GM18499 (cell line): ENCODE data around the gene INCENP.

Experiments
- ATAC-seq: cut with Tn5 transposase; IDR thresholded peaks from one replicate; pipeline ENCODE4 v1.9.1; 2021; ENCODE audit warnings: moderate number of reproducible peaks; ENCODE audit not compliant: insufficient read depth, unreplicated experiment

The INCENP gene

DNA sequence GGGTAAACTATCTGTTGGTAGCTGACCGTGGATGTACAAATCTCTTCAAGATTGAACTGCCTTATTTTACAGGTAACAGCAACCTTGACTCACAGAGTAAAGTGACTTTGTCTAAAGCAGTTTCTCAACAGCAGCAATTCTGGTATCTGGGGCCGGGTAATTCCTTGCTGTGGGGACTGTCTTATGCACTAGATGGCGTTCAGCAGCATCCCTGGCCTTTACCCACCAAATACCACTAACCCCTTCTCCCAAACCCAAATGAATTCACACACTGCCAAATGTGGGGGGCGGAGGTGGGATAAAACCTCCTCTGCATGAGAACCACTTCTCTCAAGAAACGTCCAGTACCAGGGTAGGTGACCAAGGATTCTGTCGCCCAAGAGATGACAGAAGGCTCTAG lies 1.7 kb upstream of the INCENP start:
- ATAC-seq, result no peak

DNA sequence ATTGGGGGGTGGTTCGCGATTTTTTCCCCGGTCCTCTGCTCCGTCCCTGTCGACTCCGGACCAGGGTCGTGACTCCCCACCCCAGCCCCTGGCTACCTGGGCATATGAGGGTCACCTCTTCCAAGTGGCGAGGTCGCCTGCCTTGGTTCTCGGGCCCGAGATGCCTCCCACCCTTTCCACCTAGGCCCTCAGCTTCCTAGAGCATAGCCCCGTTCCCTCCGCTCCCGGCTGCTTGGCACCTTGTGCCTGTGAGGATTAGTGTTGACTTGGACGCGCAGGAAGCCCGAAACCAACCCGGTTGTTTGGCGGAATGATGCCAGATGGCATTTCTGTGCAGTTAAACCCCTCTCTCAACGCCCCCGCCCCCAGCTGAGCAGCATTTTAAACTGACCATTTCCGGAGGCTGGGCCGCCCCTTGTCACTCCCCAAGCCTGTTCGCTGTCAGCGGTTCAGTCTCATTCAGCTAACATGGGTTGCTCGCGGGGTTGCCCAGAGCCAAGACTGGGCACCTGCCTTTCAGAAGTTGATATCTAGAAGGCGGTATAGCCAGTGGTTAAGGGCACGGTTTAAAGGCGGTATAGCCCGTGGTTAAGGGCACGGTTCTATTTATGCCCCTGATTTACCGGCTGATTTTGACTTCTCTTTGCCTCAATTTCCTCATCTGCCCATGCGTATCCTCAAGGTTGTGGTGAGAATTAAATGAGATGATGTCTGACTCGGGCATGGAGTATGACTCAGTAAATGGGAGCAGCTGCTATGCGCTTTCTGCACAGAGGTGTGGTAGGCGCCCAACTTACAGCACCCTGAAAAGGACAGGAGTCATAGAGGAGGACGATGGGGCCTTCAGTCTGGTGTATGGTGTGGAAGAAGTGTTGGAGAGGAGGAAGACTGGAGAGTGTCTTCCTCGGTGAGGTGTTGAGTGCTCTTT lies 639 bp downstream of the INCENP start:
- no peak for ATAC-seq

DNA sequence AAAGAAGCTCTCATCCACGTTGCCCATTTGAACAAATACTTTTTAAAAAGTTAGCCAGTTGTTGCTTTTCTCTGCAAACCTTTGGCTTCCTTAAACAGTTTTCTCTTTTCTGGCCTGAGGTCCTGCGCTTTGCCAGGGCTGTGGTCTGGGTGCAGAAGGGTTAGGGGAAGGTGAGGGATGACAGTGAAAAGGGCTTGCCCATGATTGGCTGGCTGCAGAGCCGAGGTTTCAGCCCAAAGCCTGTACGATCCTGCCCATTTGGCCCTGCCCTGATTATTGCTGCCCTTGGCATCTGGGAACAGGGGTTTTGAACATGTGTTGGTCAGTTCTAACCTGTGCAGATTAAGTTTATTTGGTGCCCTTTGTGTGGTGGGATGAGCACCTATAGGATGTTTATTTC lies 1.5 kb downstream of the INCENP start:
- no peak for ATAC-seq

DNA sequence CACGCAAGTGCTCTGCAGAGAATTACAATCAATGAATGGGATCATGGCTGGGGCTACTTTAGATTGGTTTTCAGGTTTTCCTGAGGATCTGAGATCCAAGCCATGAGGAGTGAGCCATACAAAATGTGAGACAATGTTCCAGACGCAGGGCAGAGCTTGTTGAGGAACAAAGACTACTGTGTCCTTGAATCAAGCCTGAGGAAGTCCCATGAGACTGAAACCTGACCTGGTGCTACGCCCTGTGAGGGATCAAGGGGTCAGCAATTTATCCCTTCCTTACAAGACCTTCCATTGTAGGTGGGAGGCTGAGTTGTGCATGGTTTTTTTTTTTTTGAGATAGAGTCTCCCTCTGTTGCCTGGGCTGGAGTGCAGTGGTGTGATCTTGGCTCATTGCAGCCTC lies 2.1 kb downstream of the INCENP start:
- no peak for ATAC-seq

DNA sequence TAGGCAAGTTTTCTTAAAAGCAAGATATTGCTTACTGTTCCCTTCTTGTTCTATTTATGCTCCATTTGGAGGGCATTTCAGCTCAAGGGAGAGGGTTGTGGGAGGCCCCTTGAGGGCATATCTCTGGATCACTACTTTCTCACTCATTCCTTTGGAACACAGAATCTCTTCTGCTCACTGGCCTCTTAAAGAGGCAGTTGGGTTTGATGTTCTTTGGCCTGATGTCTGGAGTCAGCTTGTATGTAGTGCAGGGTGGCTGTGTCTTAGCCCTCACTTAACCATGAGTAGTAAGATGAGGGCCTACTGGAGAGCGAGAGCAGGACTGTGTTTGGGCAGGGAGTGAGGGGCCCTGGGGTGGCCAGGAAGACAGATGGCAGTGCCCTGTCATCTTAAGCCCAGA lies 3.6 kb downstream of the INCENP start:
- no peak for ATAC-seq

DNA sequence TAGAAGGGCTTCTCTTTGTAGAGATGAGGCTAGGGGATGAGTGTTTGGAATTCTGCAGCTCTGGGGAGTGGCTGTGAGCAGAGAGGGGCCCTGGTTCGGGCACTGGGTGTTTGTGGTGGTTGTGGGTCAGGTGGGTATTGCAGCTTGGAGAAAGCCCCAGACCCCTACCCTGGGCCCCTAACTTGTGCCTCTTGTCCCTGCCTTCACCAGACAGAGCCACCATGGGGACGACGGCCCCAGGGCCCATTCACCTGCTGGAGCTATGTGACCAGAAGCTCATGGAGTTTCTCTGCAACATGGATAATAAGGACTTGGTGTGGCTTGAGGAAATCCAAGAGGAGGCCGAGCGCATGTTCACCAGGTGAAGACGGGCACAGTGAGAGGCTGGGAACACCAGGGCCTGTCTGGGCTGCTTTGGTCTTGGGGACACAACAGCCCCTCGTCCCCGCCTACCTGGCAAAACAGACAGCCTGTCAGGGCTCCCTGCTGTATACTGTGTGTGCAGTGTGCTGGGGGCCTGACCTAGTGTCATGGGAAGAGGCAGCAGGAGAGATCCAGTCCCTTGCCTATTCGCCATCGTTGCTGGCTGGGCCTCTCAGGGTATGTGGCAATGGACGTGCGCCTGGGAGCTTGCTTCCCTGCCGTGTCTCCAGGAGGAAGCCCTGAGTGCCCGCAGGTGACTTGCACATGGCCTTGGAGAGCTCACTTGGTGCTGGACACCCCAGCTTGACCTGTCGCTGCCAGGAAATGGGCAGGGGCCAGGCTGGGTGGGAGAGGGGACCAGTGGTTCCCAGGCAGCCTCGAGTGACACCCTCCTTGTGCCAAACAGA lies 4.3 kb downstream of the INCENP start:
- ATAC-seq, result no peak

DNA sequence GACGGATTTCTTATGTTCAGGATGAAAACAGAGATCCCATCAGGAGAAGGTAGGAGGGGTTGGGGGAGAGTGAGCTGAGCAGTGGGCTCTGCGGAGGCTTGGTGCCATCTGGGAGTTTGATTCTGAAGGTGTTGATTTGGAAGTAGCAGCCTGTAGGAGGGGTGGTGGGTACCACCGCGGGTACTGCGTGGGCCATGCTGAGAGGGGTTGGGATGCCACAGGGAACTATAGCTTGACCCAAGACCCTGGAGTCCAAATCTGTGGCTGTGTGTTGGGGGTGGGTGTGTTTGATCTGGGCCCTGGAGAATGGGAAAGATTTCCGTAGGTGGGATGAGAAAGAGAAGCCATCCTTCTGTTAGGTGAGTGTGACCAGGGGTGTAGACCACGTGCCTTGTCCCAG lies 5.0 kb downstream of the INCENP start:
- ATAC-seq, result no peak

DNA sequence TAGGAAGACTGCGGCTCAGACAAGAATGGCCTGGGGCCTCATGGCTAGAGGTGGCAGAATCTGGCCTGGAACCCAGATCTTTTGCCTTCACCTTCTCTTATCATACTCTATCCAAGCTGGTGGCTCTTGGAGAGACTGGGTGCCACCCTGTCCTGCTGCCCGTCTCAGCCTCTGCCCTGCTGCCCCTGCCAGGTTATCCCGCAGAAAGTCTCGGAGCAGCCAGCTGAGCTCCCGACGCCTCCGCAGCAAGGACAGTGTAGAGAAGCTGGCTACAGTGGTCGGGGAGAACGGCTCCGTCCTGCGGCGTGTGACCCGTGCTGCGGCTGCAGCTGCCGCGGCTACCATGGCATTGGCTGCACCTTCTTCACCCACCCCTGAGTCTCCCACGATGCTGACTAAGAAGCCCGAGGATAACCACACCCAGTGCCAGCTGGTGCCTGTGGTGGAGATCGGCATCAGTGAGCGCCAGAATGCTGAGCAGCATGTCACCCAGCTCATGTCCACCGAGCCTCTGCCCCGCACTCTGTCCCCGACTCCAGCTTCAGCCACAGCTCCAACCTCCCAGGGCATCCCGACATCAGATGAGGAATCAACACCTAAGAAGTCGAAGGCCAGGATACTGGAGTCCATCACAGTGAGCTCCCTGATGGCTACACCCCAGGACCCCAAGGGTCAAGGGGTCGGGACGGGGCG lies 5.9 kb downstream of the INCENP start:
- no peak for ATAC-seq

DNA sequence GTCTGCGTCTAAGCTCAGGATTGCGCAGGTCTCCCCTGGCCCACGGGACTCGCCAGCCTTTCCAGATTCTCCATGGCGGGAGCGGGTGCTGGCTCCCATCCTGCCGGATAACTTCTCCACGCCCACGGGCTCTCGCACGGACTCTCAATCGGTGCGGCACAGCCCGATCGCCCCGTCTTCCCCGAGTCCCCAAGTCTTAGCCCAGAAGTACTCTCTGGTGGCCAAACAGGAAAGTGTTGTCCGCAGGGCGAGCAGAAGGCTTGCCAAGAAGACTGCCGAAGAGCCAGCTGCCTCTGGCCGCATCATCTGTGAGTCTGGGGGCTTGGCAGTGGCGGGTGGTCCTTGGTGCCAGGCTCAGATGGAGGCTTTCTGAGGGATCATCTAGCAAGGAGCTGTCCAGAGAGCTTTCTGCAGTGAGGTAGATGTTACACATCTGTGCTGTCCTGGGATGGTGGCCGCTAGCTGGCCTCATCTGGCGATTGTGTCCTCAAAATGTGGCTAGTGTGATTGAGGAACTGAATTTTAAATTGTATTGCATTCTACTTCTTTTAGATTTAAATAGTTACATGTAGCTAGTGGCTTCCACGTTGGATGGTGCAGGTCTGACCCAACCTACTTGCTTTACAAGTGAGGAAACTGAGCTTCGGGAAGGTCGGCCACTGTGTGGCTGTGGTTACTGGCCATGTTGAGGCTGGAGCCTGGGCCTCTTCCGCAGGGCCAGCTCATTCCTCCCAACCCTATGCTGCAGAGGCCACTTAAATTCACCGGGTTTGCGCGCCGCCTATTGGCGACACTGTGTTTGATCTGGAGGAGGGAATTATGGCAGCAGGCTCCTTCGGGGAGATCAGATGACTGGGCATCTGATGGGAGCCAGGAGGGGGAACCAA lies 6.7 kb downstream of the INCENP start:
- no peak for ATAC-seq

DNA sequence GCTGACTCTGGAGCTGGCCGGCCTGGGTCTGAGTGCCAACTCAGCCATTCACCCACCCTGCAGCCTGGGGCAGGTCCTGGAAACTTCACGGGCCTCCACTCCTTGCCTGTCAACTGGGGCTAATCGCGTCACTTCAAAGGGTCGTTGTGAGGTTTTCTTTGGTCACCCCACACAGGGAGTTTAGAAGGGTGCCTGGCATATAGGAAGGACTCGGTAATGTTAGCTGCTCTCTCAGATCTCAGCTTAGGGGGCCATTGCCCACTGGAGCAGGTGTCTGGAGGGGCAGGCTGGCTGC lies 7.3 kb downstream of the INCENP start:
- no peak for ATAC-seq

DNA sequence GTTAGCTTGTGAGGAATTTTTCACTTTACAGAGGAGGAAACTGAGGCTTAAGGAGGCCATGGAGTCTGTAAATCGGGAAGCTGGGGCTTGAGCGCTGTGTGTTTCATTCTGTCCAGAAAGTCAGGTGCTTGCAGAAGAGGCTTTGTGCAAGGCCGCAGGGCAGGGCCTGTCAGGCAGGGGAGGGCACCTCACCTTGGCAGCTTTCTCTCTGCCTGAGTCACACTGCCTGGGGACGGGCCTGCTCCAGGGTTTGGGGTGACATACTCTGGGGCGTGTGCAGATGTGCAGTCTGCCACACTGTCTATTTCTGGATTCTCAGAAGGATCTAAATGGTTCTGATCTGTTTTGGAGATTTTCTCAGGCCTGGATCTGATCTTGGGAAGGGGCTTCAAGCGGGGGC lies 8.4 kb downstream of the INCENP start:
- no peak for ATAC-seq

DNA sequence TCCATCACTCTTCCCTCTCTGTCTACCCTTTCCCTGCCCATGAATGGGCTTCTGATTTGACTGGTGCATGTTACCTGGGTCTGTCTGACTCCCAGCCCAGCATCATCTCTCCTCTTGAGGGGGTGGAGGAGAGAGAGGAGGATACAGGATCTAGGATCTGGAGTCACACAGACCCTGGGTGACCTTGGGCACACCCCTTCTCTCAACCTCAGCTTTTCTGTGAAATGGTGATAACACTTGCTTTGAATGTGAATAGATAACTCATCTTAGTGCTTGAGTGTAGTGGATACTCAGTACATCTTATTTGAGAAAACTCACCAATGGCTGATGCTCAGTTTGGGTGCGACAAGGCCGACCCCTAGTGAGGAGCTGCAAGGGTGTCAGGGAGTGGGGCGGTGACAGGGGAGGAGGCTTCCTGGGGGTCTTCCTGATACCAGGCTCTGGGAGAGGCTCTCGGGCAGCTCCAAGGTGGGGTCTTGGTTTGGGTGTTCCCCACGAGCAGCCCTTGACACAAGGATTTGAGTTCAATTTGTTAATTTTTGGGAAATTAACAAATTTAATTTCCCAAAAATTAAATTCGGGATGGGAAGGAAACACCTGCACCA lies 9.0 kb downstream of the INCENP start:
- no peak for ATAC-seq

DNA sequence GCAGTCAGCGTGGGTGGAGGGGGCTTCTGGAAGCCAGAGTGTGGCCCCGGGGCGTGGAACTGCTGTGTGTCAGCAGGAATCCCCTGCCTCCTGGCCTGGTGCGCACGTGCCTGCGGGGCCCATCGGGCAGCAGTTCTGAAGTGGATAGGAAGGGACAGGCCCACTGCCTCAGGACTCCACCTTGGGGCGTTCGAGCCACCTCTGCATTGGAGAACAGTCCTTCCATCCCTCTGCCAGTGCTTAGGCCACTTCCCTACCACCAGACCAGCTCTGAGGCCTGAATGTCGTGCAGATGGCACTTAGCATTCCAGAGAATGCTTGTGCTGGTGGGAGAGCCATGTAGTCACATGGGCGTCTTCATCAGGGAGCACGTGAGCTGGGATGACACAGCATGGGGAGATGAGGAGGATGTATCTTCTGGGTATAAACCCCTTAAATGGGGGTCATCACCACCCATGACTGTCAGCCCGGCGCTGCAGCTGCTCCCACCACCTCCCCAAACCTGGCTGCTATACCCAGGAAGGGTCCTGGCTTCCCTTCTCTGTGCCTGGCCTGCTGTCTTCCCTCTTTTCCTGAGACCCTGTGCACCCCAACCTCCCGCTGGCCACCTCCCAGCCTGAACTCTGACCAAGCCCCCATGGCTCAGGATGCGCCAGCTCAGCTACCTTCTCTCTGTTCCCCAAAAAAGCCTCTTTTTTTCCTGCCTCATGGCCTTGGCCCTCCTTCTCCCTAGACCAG lies 9.7 kb downstream of the INCENP start:
- no peak for ATAC-seq

DNA sequence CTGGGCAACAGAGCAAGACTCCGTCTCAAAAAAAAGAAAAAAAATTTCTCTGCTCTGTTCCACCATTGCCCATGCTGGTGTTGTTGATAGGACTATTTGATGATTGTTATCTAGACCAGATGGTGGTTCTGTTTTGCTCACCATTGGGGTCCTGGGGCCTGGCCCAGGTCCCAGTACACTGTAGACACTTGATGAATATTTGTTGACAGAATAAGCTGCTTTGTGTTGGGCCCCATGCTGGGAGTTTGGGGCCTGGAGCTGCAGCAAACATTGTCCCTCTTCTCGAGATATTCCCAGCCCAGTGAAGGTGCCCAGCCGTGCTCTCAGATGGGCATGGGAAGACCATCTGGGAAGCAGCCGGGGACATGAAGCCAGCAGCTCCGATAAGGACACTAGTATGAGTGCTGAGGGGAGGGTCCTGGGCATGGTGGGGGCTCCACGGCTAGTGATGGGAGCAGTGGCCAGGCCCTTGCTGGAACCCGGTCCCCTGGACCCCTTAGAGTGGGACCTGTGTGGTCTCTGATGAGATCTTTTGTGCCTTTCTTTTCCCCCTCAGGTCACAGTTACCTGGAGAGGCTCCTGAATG lies 13.6 kb downstream of the INCENP start:
- ATAC-seq, result no peak

DNA sequence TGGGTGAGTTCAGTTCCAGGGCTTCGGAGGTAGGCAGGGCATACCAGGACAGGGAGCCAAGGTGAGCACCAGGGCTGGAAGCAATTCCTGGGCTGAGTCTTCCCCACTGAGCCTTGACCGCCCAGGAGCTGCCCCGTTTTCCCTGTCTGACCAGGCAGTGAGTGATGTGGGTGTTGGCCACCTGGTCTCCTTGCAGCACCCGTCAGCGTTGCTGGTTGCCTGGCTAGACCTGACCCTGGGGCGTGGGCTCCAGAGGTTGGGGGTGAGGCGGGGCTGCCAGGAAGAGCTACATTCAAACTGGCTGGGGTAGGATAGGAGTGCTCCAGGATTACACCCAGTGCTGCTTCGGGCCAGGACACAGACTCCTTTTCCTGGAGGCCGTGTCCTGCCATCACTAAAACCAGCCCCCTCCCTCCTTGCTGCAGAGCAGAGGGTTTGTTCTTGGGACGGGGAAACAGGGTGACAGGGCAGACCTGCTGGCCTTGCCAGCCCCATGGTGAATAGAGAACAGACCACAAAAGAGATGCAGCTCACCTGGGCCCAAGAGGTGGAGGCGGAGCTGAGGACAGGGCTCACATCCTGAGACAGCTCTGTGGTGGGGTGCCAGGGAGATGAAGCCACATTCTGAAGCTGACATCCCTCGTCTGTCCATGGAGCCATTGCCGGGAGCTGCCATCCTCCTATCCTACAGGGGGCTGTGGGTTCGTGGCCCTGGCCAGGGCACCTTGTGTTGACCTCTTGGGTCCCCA lies 14.2 kb downstream of the INCENP start:
- ATAC-seq, result no peak

DNA sequence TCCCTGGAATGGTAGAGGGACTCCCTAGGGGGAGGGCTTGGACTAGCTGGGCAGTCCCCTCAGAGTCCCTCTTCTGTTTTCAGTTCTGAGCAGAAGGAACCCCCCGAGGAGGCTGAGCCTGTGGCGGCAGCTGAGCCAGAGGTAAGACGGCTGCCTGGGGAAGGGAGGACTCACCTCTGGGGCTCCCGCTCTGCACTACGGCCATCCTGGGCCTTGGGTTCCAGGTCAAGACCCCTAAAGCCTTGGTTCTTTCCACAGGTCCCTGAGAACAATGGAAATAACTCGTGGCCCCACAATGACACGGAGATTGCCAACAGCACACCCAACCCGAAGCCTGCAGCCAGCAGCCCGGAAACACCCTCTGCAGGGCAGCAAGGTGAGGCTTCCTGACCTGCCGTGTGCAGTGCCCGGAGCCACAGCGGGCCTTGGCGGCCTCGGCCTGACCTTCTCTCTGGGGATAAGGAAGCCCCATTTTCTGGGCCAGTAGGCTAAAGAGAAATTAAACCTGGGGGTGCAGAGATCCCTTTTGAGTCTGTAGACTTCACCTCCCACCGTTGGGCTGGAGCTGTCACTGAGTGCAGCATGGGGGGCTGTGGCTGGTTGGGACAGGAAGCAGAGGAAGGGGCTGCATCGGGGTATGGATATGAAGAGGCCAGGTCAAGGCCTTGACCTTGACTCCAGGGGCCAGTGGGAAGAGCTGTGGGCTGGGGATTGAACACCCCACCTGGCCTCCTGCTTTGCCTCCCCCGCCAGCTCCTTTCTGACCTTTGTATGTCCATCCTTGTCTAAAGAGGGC lies 15.0 kb downstream of the INCENP start:
- ATAC-seq, result no peak
